RPMI7951 (cell line): ENCODE data around the gene DCLK2. TPM values are rescaled to one million over a fixed set of nuclear protein-coding genes. Genes with fewer than 3 reads are reported as not detected.

Experiments used
- DNase-seq: peaks from one replicate; pipeline ENCODE4 v3.0.0-alpha.2; 2012; ENCODE audit warnings: low read depth
- total RNA-seq: library from RNA; depleted of rRNA; stranded (reverse); fragments of >200 nt; shearing (Covaris generic); gene quantifications from 2 replicates; pipeline ENCODE4 v1.2.3, GENCODE V29; 2014

DCLK2 gene
- total RNA-seq, 1 experiment from 2014 or later = 4.1 TPM

- DNase-seq = no peak
These were observed 39.4 kb downstream of the DCLK2 start for GRCh38 chr4:150117629-150118028.

- DNase-seq = peak; percentile 51
These were observed 41.2 kb downstream of the DCLK2 start for GRCh38 chr4:150119492-150119891.

- DNase-seq = no peak
These were observed 44.8 kb downstream of the DCLK2 start for GRCh38 chr4:150123087-150123486.

GRCh38 chr4:150123796-150124677 lies 45.8 kb downstream of the DCLK2 start:
- DNase-seq = no peak

GRCh38 chr4:150126201-150126863 lies 48.1 kb downstream of the DCLK2 start:
- peak; percentile 33 for DNase-seq

- peak; percentile 63 for DNase-seq
These were observed 48.6 kb downstream of the DCLK2 start for GRCh38 chr4:150126864-150127203.

- DNase-seq = peak; percentile 16
These were observed 49.5 kb downstream of the DCLK2 start for GRCh38 chr4:150127757-150128156.

GRCh38 chr4:150130933-150131332 lies 52.7 kb downstream of the DCLK2 start:
- peak; percentile 61 for DNase-seq

- no peak for DNase-seq
These were observed 53.5 kb downstream of the DCLK2 start for GRCh38 chr4:150131581-150132228.

GRCh38 chr4:150133605-150134004 lies 55.4 kb downstream of the DCLK2 start:
- no peak for DNase-seq

- DNase-seq = no peak
These were observed 57.0 kb downstream of the DCLK2 start for GRCh38 chr4:150135134-150135772.

GRCh38 chr4:150136036-150136435 lies 57.8 kb downstream of the DCLK2 start:
- no peak for DNase-seq

GRCh38 chr4:150136481-150136880 lies 58.2 kb downstream of the DCLK2 start:
- DNase-seq = peak; percentile 77

- DNase-seq = no peak
These were observed 61.1 kb downstream of the DCLK2 start for GRCh38 chr4:150139297-150139865.

GRCh38 chr4:150140774-150141400 lies 62.6 kb downstream of the DCLK2 start:
- peak; percentile 58 for DNase-seq

GRCh38 chr4:150141756-150142155 lies 63.5 kb downstream of the DCLK2 start:
- DNase-seq = no peak

- no peak for DNase-seq
These were observed 64.6 kb downstream of the DCLK2 start for GRCh38 chr4:150142831-150143230.

GRCh38 chr4:150145090-150145945 lies 67.1 kb downstream of the DCLK2 start:
- DNase-seq = no peak

GRCh38 chr4:150145946-150146340 lies 67.7 kb downstream of the DCLK2 start:
- no peak for DNase-seq

- DNase-seq = no peak
These were observed 71.1 kb downstream of the DCLK2 start for GRCh38 chr4:150149381-150149780.
